ENCODE results near the gene FAM25G.
"Not testable (repeated sequence)": the region's sequence is repeated elsewhere in the genome, so short reads cannot be mapped to it uniquely, and the experiment has no call there.

FAM25G gene

DNA sequence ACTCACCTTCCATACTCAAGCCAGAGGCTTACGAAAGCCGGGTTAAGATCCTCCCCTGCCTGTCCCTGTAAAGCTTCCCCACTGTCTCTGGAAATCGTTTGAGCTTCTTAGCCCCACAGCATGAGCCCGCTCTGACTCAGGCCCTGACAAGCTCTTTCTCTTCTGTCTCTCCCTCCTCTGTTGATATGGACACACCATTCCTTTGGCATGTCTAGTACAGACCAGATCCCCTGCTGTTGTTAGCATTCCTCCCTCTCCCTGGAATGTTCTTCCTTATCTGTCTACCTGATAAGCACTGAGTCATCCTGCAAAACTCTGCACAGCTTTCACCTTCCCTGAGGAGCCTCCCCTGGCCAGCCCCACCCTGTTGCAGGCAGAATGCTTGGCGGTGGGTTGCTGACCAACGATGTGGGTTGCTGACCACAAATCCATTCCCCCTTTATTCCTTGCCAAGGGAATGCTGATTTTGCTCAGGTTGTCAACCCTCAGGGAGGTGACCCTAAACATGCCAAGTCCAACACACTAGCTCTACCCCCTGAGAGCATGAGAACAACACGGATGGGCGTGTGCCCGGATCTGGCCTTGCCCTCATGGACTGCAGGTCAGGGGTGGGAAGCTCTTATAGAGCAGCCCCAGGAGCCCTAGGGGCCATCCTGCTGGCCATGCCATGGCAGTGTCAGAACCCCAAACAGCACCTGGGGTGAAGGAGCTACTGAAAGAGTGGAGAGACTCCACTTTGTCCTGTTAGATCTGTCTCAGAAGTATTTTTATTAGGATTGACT, 28.7 kb downstream of the FAM25G start:
- DNase-seq: not testable (repeated sequence)

DNA sequence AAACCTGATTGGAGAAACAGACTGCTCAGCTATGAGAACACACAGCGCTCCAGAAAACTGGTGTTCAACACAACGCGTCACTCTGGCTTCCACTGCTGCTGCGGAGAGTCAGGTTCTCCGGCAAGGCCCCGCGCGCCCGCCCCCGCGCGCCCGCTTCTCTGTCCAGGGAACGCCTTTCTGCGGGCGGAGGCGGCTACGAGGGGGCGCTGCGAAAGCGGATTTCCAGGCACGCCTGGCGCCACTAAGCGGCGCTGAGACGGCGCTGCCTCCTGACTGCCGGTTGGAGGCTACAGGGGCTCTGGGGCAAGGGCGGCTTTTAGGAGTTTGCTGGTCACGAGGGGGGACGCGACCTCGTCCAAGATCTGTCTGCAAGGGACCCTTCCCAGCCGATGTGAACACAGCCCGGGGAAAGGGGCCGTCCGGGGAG, 30.2 kb downstream of the FAM25G start:
- peak in 1 of 5 experiments; percentile 81 for DNase-seq

DNA sequence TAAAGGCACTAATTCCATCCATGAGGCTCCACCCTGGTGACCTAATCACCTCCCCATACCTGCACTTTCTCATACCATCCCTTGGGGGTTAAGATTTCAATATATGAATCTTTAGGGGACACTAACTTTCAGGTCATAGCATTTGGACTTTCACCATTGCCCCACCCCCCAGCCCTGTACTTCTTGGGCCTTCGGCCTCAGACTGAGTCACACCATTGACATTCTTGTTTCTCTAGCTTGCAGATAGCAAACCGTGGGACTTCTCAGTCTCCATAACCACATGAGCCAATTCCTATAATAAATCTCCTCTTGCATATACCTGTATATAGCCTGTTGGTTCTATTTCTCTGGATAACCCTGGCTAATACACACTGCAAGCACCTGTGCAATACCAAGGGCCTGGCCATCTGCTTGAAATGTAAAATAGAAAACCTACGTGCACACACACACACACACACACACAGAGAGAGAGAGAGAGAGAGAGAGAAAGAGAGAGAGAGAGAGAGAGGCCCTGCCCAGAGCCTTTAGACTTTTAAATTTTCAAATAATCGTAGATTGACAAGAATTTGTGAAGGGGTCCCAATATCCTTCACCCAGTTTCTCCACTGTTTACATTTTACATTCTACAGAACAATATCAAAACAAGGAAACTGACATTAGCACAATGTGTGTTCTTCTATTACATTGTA, 32.9 kb downstream of the FAM25G start:
- DNase-seq: no peak

DNA sequence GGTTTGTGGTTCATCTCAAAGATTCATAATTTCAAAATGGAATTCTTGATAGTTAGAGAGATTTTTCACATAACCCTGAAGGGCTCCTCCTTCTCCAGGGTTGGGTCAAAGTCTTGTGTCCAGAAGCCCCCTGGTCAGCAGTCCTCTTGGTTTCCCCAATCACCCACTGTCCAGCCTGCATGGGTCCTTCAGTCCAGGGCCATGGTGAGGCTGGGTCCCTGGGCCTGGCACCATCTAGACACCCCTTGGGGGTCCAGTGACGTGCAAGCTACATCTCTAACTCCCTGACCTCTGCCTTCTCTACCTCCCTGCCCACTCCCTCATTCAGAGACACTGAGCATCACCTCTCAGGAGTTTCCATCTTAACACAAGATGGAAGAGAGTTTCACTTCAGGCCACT, 33.7 kb downstream of the FAM25G start:
- DNase-seq: no peak

DNA sequence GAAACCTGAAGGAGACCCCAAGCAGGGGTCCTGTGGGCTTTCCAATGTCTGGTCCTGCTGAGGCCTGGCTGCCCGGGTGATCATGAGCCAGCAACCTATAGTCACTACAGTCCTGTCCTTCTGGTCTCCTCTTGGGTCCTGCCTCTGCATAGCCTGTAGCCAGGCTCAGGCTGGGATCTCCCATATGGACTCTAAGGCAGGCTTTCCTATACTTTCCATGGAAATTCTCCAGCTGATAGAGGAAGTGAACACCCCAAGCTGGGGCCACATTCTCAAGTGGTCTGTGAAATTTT, 34.0 kb downstream of the FAM25G start:
- no peak for DNase-seq

DNA sequence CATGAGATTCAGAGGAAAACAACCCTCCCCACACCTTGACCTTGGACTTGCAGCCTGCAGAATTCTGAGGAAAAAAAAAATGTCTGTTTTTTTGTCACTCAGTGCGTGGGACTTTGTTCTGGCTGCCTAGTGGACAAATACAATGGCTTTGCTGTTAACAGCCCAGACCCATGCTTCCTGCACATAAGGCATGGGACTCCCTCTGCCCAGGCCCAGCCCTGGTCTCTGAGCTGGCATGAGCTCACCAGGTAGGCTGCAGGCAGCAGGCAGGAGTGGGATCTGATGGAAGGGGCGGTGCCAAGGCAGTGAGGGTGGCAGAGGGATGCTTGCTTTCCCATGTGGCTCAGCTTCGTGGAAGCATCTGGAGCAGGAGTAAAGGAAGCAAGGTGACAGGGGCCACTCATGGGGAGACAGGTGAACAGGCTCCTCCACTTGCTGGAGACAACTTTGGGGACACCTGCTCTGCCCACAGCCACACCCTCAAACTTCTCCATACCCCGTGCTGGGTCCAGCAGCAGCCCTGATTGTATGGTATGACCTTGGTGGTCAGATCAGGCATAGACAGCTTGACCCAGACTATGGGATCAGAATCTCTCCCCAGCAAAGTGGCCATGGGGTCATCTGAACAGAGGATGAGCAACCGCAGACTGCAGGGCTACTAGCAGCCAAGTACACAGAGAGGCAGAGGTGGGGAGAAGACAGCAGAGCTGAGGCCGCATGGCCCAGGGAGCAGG, 34.5 kb downstream of the FAM25G start:
- DNase-seq: no peak

DNA sequence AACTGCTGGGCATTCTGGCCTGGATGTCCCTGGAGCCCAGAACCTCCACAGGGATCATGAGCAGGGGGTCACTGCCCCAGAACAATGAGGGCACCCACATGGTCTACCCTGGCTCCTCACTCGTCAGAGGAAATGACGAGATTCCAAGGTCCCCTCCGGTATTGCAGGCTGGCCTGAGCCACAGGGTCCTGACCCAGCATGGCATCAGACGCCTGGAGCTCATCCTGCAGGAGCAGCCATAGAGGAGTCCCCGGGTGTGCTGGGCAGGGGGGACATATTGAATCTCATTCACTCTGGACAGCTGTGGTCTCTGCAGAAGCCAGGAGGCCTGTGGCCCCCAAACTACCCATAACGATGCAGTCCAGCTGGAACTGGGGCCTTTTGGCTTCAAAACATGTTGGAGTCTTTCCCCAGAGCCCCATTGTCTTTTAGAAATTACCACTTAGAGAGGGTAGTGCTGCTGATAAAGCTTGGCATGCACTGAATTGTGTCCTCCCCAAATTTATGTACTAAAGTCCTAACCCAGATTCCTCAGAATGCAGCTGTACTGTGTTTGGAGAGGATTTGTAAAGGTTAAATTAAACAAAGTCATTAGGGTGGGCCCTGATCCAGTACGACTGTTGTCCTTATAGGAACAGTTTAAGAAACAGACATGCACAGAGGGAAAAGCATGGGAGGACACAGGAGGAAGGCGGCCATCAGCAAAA, 35.3 kb downstream of the FAM25G start:
- no peak for DNase-seq

DNA sequence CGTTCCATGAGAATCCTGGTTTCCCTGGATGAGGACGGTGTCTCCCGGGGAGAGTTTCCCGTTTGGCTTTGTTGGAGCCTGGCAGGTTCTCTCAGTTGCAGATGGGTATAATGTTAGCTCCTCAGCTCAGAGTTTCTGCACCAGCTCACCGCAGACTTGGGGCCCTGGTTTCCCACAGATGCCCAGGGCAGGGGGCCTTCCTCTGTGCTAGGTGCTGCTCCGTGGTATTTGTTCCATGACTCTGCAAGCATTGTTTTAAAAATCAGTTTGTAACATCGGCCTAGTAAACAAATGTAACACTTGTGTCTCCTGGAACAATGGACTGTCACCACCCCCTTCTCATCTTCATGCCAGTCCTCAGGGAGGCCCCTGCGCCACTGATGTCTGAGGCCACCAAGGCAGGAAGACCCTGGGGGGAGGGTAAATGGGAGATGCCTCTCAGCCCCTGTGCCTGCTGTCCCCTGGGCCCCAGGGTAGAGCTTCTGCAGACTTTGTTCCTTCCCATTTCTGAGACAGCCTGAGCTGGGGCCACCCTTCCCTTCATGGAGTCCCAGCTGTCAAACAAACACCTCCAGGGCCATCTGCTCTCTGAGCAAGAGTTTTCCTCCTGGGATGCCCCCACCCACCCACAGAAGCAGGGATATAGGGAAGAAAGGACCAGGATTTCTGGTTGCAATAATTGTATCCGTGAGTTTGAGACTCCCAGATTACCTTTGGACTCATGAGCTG, 36.0 kb downstream of the FAM25G start:
- peak in 1 of 5 experiments; percentile 64 for DNase-seq

DNA sequence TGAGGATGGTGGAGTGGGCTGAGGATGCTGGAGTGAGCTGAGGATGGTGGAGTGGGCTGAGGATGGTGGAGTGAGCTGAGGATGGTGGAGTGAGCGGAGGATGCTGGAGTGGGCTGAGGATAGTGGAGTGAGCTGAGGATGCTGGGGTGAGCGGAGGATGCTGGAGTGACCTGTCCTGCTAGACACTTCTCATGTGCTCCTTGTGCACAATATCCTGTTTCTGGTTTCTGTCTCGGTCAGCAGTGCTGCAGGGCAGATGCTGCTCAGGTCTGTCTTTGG, 36.8 kb downstream of the FAM25G start:
- no peak for DNase-seq

DNA sequence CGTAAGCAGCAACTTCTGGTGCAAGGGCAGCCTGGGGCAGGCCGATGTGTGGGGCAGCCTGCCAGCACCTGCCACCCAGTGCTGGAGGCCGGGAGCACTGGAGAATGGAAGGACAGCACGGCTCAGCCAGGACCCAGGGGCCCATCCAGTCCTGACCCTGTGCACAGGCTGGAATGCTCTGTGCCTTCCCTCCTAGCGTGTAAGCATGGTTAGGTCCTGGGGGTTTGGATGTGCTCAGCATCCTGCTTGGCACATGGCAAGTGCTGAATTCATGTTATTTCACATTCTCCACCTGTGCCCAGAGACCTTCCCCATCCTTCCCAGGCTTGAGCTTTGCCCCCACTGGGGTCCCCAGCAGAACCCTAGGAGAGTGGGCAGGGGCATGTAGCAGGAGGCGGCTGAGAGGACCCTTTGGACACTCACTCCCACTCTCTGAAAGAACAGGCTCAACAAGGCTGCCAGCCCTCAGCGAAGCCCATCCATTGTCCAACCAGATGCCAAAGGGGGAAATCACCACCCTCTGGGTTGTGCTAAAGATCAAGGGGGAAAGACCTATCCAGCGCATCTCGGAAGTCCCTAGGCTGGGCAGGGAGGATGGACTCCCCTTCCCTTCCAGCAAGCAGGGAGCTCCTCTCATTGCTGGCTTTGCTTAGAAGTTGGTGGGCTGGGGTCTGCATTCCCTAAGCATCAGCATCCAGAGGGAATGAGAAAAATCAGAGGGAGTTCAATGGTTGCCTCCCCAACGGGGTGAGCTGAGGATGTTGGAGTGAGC, 37.3 kb downstream of the FAM25G start:
- no peak for DNase-seq

DNA sequence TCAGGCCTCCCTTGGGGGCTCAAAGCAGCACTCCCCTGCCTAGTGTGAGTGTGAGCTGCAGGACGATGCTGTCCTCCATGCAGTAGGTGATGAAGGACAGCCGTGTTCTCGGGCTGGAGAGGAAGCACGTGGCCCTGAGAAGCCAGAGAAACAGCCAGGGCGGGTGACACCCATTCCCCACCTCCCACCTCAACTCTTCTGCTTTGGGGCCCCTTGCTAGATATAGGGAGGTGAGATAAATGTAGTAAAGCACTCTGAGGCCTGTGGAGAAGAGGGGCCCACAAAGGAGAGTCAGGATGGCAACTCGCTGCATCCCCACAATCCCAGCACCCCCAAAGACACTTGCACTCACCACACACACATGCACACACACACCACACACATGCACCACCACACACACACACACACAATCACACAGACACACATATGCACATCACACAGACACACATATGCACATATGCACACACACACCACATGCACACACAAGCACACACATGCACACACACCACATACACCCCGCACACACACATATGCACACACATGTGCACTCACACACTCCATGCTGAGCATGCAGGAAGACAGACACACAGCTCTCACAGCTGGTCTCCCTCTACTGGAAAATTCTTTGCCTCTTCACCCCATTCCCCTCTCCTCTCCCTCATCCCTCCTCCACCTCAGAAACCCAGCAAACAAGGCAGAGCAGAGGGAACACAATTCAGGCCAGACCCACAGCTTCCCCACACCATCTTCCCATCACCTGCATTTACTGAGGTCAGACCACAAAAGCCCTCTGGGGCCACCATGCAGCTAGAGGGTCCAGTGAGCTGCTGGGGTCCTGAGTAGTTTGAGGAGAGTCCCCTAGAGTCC, 38.1 kb downstream of the FAM25G start:
- no peak for DNase-seq

DNA sequence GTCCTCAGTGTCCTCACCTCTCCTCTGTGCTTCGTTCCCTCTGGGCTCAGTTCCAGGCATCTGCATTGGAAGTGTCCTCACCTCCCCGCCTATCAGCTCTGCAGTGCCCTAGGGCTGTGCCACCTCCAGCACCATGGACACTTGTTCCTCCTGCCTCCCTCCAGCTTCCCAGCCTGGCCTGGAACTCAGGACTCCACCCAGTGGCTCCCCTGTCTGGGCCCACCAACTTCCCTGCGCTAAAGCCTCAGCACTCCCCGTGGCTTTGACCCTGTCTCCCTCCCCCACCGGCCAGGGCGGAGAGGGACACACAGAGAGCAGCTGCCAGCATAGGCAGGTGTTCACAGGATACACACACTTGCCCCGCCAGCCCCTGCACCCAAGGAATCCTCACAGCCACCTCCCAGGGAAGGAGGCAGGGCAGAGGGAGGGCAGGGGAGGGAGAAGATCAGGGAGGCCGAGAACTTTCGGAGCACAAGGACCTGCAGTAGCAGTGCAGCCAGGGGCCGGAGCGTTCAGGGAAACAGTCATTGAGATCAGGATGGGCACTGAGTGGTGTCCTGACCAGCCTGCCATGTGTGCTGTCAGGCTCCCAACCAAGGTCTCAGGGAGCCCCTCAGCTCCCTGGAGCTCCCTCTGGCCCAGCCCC, 38.9 kb downstream of the FAM25G start:
- DNase-seq: no peak

DNA sequence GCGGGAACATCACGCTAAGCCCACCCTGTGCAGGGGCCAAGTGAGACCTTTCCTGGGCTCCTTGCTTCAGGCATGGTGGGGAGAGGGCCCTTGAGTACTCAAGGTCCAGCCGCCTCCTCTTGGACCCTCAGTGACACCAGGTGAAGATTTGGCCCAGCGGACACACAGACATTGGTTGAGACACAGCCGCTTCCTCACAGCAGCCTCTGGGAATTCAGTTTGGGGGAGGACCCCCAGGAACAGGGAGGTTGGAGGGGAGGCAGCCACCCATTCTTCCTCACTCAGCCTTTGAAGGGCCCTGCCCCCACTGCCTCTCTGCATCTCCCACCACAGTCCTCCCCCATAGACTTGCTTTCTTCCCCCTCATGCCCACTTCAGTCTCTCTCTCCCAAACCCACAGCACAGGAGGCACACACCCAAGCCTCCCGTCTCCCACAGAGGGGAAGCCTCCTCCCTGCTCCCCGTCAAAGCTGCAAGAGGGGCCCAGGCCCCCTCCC, 39.5 kb downstream of the FAM25G start:
- DNase-seq: no peak

DNA sequence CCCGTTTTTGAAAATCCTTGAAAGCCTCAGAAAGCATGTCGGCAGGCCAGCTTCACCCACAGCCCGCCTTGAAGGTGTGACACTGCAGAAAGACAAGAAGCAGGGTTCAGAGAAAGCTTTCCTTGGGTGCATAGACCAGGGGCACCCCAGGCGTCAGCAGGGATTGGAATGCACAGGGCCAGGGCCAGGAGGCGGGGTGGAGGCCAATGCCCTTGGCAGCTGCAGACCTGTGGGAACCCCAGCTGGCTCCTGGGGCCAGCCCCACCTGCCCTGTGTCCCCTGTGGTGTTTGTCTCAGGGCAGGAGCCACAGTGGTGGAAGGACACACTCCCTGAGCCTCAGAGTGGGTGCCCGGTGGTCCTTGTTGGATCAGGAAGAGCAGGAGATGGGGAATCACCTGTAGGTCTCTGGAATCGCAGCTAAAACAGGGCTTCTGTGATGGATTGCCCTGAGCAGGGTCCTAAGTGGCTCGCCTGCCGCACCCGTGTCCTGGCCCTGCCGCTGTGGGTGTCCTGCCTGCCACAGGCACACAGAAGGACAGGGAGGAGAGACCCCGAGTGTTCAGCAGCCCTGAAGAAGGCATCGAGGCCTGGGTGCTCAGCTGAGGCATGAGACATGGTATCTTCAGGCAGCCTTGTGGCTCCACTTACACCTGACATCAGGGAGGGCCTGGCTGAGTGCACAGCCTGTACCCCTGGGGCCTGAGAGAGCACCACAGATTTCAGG, 40.1 kb downstream of the FAM25G start:
- DNase-seq: no peak

DNA sequence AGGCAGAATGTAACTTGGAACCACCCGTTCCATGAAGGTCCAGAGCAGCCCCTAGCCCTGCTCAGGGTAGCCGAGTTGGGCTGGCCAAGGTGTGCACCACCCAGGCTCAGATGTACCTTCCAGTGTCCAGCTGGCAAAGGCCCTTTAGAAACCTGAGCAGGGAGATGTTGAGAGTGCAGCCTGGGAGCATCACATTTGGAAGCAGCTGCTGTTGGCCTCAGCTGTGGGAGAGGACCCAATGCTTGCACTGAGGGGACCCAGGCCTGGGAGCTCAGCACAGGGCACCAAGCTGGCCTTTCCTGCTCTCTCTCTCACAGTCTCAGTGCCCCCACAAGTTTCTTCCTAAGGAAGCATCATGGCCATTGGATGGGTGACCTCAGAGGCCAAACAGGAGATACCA, 41.1 kb downstream of the FAM25G start:
- DNase-seq: no peak

DNA sequence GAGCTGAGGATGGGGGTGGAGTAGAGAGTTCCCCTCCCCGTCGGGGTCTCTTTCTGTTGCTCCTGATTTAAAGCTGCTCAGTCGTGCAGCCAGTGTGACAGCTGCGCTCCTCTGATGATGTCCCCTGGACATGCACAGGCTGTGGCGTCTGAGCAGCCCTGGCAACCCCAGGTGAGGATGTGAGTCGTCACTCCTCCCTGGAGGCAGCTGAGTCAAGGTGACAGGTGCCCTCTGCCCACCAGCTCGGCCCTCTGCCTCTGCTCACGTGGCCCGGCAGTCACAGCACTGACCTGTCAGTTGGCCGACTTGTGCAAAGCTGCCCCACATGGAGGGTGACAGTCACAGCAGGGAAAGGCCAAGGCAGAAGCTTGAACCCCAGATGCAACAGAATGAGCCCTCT, 41.5 kb downstream of the FAM25G start:
- no peak for DNase-seq

DNA sequence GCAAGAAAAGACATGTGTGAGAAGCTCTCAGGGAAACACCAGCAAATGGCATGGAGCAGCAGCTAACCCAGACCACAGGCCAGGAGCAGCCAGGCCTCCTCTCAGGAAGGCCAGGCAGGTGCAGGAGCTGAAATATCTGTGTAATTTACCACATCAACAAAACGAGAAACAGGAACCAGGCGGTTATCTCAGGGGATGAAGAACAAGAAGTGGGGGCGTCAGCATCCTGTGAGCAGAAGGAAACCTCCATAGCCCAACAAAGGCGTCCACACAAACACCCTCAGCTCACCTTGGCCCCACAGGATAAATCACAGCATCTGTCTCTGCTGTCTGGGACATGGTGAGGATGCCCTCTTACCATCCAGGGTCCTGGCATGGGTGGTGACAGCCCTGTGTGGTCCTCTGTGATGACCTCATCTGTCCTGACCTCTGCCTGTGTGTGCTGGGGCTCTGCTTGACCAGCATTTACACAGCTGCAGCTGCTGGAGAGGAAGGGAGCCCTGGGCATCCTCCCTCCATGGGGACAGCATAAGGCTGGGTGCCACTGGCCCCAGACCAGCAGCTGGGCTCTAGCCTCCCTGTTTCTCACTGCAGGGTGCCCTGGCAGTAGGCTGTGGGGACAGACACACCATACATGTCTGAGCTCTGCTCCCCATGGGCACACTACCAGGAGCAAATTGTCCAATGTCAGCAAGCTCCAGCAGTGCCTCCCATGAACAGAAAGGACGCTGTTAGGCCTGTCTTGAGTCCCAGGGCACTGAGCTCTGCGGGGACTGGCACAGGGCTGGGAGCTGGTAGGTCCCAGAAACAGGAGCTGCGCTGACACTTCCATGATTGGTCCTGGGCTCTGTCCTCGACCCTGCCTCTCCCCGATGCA, 42.2 kb downstream of the FAM25G start:
- DNase-seq: peak in 1 of 5 experiments; percentile 77

DNA sequence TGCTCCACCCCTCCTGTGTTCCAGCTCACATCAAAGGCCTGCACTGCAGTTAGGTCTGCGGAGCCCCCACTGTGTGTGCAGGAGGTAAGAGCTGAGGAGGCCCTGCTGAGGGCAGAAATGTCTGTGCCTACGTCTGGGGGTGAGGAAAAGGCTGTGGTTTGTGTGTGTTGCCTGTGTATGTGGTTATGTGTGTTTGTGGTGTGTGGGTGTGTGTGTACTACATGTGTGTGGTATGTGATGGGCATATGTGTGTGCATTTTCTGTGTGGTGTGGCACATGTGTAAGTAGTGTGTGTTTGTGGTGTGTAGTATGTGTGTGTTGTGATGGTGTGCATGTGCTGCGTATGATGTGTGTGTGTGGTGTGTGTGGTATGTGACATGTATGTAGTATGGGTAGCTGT, 43.8 kb downstream of the FAM25G start:
- DNase-seq: peak in 1 of 5 experiments; percentile 62

Measured in T-helper 2 cell (primary cell).